Activated naive CD8-positive, alpha-beta T cell treated with anti-CD3 and anti-CD28 coated beads, Interleukin-2, amount 50 U/mL, for 24 hours (primary cell): Measurements from ENCODE around the gene ACSL1.
"Not testable (repeated sequence)": the region's sequence is repeated elsewhere in the genome, so short reads cannot be mapped to it uniquely, and the experiment has no call there.

Experiments used
- ATAC-seq: fragments of 150-1000 bp; cut with Tn5 transposase; one replicate; pipeline ENCODE4 v1.10.0; 2021
- DNase-seq: peaks from one replicate; pipeline ENCODE4 v3.0.0; 2021
- H3K27ac Mint-ChIP-seq: one replicate; pipeline ENCODE4 v1.8.0; 2021; ENCODE audit warnings: mild to moderate bottlenecking, mixed read lengths
- H3K27me3 Mint-ChIP-seq: one replicate; pipeline ENCODE4 v1.8.0; 2021; ENCODE audit warnings: mixed read lengths
- H3K36me3 Mint-ChIP-seq: one replicate; pipeline ENCODE4 v1.8.0; 2021; ENCODE audit warnings: low read depth, mixed read lengths
- H3K4me1 Mint-ChIP-seq: one replicate; pipeline ENCODE4 v1.8.0; 2021; ENCODE audit warnings: mixed read lengths
- H3K4me3 Mint-ChIP-seq: one replicate; pipeline ENCODE4 v1.8.0; 2021; ENCODE audit warnings: mild to moderate bottlenecking, moderate library complexity, mixed read lengths
- H3K9me3 Mint-ChIP-seq: one replicate; pipeline ENCODE4 v1.8.0; 2021; ENCODE audit warnings: mixed read lengths

ACSL1 gene

GRCh38 chr4:184850018-184850417 lies 24.2 kb upstream of the ACSL1 start:
- Mint-ChIP-seq H3K27me3 (peaks cover 7% of the 10 kb centered on the region), H3K9me3 (no peaks in the 10 kb centered on the region), H3K36me3 (no peaks in the 10 kb centered on the region), H3K27ac (no peak overlapping the region), H3K4me3 (no peak overlapping the region), H3K4me1 (peaks cover 18% of the 10 kb centered on the region)
- ATAC-seq (no peak), DNase-seq (no peak)

- H3K4me1 Mint-ChIP-seq = peaks cover 10% of the 10 kb centered on the region
- H3K27me3 Mint-ChIP-seq = peaks cover 5% of the 10 kb centered on the region
- DNase-seq = no peak
- peak; percentile 69 for ATAC-seq
- no peak overlapping the region for H3K27ac Mint-ChIP-seq
- H3K9me3 Mint-ChIP-seq = no peaks in the 10 kb centered on the region
- no peaks in the 10 kb centered on the region for H3K36me3 Mint-ChIP-seq
- H3K4me3 Mint-ChIP-seq = no peak overlapping the region
Observed at GRCh38 chr4:184849185-184849584, 23.4 kb upstream of the ACSL1 start.

GRCh38 chr4:184848510-184848909 lies 22.7 kb upstream of the ACSL1 start:
- Mint-ChIP-seq H3K27me3 (peaks cover 5% of the 10 kb centered on the region), H3K4me1 (peaks cover 10% of the 10 kb centered on the region), H3K36me3 (no peaks in the 10 kb centered on the region), H3K4me3 (no peak overlapping the region), H3K27ac (no peak overlapping the region), H3K9me3 (no peaks in the 10 kb centered on the region)
- ATAC-seq (no peak), DNase-seq (no peak)

GRCh38 chr4:184846531-184846930 lies 20.8 kb upstream of the ACSL1 start:
- H3K27me3 Mint-ChIP-seq = peaks cover 5% of the 10 kb centered on the region
- H3K4me3 Mint-ChIP-seq = no peak overlapping the region
- H3K4me1 Mint-ChIP-seq = peaks cover 10% of the 10 kb centered on the region
- H3K9me3 Mint-ChIP-seq = no peaks in the 10 kb centered on the region
- DNase-seq = no peak
- no peaks in the 10 kb centered on the region for H3K36me3 Mint-ChIP-seq
- H3K27ac Mint-ChIP-seq = no peak overlapping the region
- ATAC-seq = no peak

GRCh38 chr4:184845367-184846021 lies 19.7 kb upstream of the ACSL1 start:
- no peak for ATAC-seq
- no peak overlapping the region for H3K4me3 Mint-ChIP-seq
- H3K9me3 Mint-ChIP-seq = no peaks in the 10 kb centered on the region
- no peaks in the 10 kb centered on the region for H3K36me3 Mint-ChIP-seq
- peaks cover 5% of the 10 kb centered on the region for H3K27me3 Mint-ChIP-seq
- DNase-seq = no peak
- H3K27ac Mint-ChIP-seq = no peak overlapping the region
- H3K4me1 Mint-ChIP-seq = peaks cover 10% of the 10 kb centered on the region

GRCh38 chr4:184844742-184845141 lies 19.0 kb upstream of the ACSL1 start:
- Mint-ChIP-seq H3K36me3 (no peaks in the 10 kb centered on the region), H3K27ac (no peak overlapping the region), H3K27me3 (peaks cover 5% of the 10 kb centered on the region), H3K4me3 (no peak overlapping the region), H3K4me1 (peaks cover 10% of the 10 kb centered on the region), H3K9me3 (no peaks in the 10 kb centered on the region)
- DNase-seq (no peak), ATAC-seq (no peak)

- no peak overlapping the region for H3K4me3 Mint-ChIP-seq
- no peaks in the 10 kb centered on the region for H3K36me3 Mint-ChIP-seq
- H3K27me3 Mint-ChIP-seq = peaks cover 5% of the 10 kb centered on the region
- peak; percentile 46 for ATAC-seq
- H3K4me1 Mint-ChIP-seq = peaks cover 8% of the 10 kb centered on the region
- DNase-seq = no peak
- no peak overlapping the region for H3K27ac Mint-ChIP-seq
- H3K9me3 Mint-ChIP-seq = no peaks in the 10 kb centered on the region
Observed at GRCh38 chr4:184843984-184844554, 18.3 kb upstream of the ACSL1 start.

- not testable (repeated sequence) for H3K36me3 Mint-ChIP-seq, DNase-seq, H3K27me3 Mint-ChIP-seq, H3K4me3 Mint-ChIP-seq, ATAC-seq, H3K9me3 Mint-ChIP-seq, H3K27ac Mint-ChIP-seq, H3K4me1 Mint-ChIP-seq
Observed at GRCh38 chr4:184839075-184839399, 13.3 kb upstream of the ACSL1 start.

GRCh38 chr4:184838249-184839074 lies 12.7 kb upstream of the ACSL1 start:
- ATAC-seq = no peak
- H3K36me3 Mint-ChIP-seq = no peaks in the 10 kb centered on the region
- no peaks in the 10 kb centered on the region for H3K9me3 Mint-ChIP-seq

GRCh38 chr4:184836613-184837012 lies 10.8 kb upstream of the ACSL1 start:
- H3K27me3 Mint-ChIP-seq = no peaks in the 10 kb centered on the region
- H3K36me3 Mint-ChIP-seq = no peaks in the 10 kb centered on the region
- ATAC-seq (no peak), DNase-seq (no peak)
- no peak overlapping the region for H3K27ac Mint-ChIP-seq
- no peak overlapping the region for H3K4me3 Mint-ChIP-seq
- no peaks in the 10 kb centered on the region for H3K4me1 Mint-ChIP-seq
- H3K9me3 Mint-ChIP-seq = no peaks in the 10 kb centered on the region

More at GRCh38 chr4:184838249-184839074, 12.7 kb upstream of the ACSL1 start:
- no peak overlapping the region for H3K4me3 Mint-ChIP-seq
- no peaks in the 10 kb centered on the region for H3K4me1 Mint-ChIP-seq
- DNase-seq = no peak
- no peak overlapping the region for H3K27ac Mint-ChIP-seq
- no peaks in the 10 kb centered on the region for H3K27me3 Mint-ChIP-seq

- Mint-ChIP-seq H3K27ac (no peak overlapping the region), H3K36me3 (no peaks in the 10 kb centered on the region), H3K9me3 (no peaks in the 10 kb centered on the region), H3K27me3 (no peaks in the 10 kb centered on the region), H3K4me3 (no peak overlapping the region), H3K4me1 (no peaks in the 10 kb centered on the region)
- no peak for ATAC-seq
- DNase-seq = no peak
Observed at GRCh38 chr4:184833046-184833838, 7.5 kb upstream of the ACSL1 start.

- Mint-ChIP-seq H3K4me1 (peaks cover 12% of the 10 kb centered on the region), H3K9me3 (no peaks in the 10 kb centered on the region), H3K4me3 (no peak overlapping the region), H3K27ac (no peak overlapping the region), H3K36me3 (no peaks in the 10 kb centered on the region), H3K27me3 (peaks cover 3% of the 10 kb centered on the region)
- DNase-seq = no peak
- no peak for ATAC-seq
Observed at GRCh38 chr4:184831153-184831552, 5.4 kb upstream of the ACSL1 start.

- DNase-seq (no peak), ATAC-seq (peak; percentile 9)
- peaks cover 46% of the 10 kb centered on the region for H3K4me1 Mint-ChIP-seq
- H3K36me3 Mint-ChIP-seq = peaks cover 5% of the 10 kb centered on the region
- peak overlapping the region; percentile 74 for H3K27ac Mint-ChIP-seq
- H3K27me3 Mint-ChIP-seq = peaks cover 3% of the 10 kb centered on the region
- no peaks in the 10 kb centered on the region for H3K9me3 Mint-ChIP-seq
- peak overlapping the region; percentile 83 for H3K4me3 Mint-ChIP-seq
Observed at GRCh38 chr4:184826691-184827270, 1.0 kb upstream of the ACSL1 start.

GRCh38 chr4:184825141-184825895 lies 450 bp downstream of the ACSL1 start:
- H3K27me3 Mint-ChIP-seq = peaks cover 3% of the 10 kb centered on the region
- peak overlapping the region; percentile 93 for H3K4me3 Mint-ChIP-seq
- peaks cover 5% of the 10 kb centered on the region for H3K36me3 Mint-ChIP-seq
- H3K9me3 Mint-ChIP-seq = no peaks in the 10 kb centered on the region
- peak; percentile 20 for ATAC-seq
- peak overlapping the region; percentile 77 for H3K27ac Mint-ChIP-seq
- H3K4me1 Mint-ChIP-seq = peaks cover 49% of the 10 kb centered on the region
- peak; percentile 37 for DNase-seq
